ENCODE data around the gene CTNND2.

GRCh38 chr5:11476866-11477265 is 427.4 kb downstream of the CTNND2 start:
- TF ChIP-seq, protein P1, sequence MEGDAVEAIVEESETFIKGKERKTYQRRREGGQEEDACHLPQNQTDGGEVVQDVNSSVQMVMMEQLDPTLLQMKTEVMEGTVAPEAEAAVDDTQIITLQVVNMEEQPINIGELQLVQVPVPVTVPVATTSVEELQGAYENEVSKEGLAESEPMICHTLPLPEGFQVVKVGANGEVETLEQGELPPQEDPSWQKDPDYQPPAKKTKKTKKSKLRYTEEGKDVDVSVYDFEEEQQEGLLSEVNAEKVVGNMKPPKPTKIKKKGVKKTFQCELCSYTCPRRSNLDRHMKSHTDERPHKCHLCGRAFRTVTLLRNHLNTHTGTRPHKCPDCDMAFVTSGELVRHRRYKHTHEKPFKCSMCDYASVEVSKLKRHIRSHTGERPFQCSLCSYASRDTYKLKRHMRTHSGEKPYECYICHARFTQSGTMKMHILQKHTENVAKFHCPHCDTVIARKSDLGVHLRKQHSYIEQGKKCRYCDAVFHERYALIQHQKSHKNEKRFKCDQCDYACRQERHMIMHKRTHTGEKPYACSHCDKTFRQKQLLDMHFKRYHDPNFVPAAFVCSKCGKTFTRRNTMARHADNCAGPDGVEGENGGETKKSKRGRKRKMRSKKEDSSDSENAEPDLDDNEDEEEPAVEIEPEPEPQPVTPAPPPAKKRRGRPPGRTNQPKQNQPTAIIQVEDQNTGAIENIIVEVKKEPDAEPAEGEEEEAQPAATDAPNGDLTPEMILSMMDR (IDR thresholded peaks at IDR 0.05; ENCODE audit: low read depth, low read length, poor library complexity, severe bottlenecking) = no peak
- no peak for TF ChIP-seq EZH2phosphoT487 (IDR thresholded peaks at IDR 0.05; ENCODE audit: borderline replicate concordance, low read length)

Measured in DOHH2 (cell line).